ENCODE data around the gene FAM174C.
A peak's percentile ranks its signal among the peaks of the same experiment; 100 is the strongest.

FAM174C gene

DNA sequence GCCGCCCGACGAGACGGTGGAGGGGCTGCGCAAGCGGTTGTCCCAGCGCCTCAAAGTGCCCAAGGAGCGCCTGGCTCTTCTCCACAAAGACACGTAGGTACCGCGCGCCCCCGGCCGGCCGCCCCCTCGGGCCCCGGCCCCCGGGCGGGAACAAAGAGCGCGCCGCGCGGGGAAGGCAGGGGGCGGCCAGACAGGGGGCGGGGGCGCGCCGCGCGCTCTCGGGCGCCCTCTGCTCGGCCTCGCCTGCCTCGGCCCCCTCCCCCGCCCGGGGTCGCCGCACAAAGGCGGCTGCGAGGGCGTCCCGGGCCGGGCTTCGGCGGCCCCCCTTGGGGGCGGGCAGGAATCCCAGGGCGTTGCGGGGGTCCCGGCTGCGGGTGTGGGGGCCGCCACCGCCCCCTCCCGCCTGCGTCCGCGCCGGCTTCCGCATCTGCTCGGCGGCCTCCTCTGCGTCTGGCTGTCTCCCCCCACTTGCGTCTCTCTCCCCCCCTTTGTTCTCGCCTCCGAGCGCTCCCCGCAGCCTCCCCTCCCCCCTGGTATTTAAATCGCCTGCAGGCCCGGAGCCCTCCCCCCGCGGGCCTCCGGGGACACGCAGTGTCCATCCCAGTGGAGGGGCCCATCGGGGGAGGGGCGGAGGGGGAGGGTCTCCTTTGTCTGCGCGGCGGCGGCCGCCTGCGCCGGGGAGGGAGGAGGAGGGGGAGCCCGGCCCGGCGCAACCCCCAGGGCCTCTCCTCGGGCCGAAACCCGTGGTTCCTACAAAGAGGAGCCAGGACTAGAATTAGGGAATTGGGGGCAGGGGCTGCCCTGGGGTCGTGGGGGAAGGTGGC, 24.7 kb upstream of the FAM174C start:
- DNase-seq (ENCODE audit: low spot score), result no peak

GRCh38 chr19:1251330-1252220, 23.8 kb upstream of the FAM174C start:
- DNase-seq (ENCODE audit: low spot score), result no peak

DNA sequence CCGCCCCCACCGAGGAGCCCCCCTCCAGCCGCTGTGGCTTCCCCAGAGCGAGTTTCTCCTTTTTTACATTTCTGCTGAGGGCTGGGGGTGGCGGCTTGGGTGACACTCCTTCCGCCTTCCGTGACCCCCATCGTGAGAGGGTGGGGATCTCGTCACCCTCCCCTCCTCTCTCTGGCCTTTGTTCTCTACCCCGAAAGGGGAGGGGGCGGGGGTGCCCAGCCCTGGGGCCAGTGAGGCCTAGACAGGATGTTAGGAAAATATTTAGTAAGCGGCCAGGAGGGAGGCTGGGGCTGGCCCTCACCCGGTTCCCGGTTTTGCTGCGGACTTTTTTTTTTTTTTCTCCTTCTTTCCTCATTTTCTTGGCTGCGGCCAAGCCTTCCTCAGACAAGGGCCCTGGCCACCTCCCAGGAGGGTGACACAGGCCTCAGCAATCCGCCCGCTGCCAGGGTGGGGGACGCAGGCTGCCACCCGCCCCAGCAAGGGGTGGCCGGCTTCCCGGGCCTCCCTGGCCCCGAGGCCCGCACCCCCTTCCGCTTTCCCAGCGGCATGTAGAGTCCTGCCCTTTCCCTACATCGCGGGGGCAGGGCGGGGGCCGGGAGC, 23.0 kb upstream of the FAM174C start:
- DNase-seq (ENCODE audit: low spot score), result no peak

DNA sequence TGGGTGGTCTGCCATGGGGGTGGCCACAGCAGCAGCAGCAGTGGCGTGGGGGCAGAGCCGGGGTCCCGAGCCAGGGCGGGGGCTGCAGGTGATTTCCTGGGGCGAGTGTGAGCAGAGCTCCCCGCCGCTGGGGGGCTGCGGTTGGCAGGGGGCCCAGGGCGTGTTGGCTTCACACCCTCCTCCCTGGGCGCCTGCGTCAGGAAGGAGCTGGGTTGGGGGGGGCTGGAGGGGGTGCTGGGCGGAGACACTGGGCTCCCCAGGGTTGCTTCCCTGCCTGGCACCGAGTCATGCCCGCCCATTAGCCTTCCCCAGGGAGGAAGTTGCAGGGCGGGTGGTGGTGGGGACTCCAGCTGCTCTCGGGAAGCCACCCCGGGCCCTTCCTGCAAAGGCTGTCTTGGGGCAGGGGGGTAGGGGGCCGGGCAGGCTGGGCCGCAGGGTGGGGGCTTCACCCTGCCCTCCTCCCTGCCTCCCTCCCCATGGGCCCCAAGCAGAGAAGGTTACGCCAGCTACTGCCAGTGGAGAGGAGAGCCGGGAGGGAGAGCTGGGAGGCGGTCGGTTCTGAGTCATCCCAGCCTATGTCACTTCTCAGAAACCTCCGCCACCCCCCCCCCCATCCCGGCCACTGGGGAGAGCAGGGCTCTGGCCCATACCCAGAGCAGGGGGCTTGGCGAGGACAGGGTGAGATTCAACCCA, 22.4 kb upstream of the FAM174C start:
- DNase-seq (ENCODE audit: low spot score), result no peak

- no peak for DNase-seq (ENCODE audit: low spot score)
Measured at GRCh38 chr19:1253514-1254080, 21.7 kb upstream of the FAM174C start.

- DNase-seq (ENCODE audit: low spot score), result no peak
Measured at GRCh38 chr19:1254081-1254527, 21.2 kb upstream of the FAM174C start.

GRCh38 chr19:1254530-1255185, 20.7 kb upstream of the FAM174C start:
- no peak for DNase-seq (ENCODE audit: low spot score)

GRCh38 chr19:1255186-1256161, 19.9 kb upstream of the FAM174C start:
- DNase-seq (ENCODE audit: low spot score), result no peak

GRCh38 chr19:1256646-1257474, 18.5 kb upstream of the FAM174C start:
- no peak for DNase-seq (ENCODE audit: low spot score)

GRCh38 chr19:1257475-1258162, 17.7 kb upstream of the FAM174C start:
- no peak for DNase-seq (ENCODE audit: low spot score)

DNA sequence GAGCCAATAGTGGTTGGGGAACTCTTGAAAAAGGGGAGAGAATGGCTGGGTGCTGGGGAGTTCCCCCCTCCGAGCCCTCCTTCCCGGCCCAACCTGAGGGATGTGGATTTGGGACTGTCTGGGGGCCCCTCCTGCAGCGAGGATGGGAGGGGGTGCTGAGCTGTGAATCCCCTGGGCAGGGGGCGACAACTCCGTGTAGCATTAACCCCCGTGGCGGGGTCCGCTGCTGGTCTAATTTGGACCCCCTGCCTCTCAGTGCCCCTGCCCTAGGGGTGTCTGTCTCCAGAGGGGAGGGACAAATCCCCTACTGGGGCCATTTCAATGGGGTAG, 17.2 kb upstream of the FAM174C start:
- DNase-seq (ENCODE audit: low spot score), result no peak

DNA sequence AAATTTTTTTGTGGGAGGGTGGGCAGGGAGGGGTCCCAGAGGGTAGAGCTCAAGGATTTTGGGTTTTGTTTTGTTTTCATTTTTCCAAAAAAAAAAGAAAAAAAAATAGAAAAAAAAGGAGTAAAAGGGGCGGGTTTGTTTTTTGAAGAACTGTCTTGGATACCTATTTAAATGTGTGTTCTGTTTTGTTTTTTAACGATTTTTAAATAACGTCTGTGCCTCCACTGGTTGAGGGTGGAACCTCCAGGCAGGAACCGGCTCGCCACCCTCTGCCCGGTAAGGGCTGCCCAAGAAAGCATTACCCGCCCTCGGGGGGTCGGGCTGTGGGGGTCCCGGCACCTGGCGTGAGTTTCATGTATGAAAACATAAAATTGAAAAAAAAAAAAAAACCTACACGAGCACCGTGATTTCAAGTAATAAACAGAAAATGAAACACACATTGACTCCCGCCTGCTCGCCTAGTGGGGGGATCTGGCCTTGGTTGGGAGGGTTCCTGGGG, 16.6 kb upstream of the FAM174C start:
- DNase-seq (ENCODE audit: low spot score), result no peak

DNA sequence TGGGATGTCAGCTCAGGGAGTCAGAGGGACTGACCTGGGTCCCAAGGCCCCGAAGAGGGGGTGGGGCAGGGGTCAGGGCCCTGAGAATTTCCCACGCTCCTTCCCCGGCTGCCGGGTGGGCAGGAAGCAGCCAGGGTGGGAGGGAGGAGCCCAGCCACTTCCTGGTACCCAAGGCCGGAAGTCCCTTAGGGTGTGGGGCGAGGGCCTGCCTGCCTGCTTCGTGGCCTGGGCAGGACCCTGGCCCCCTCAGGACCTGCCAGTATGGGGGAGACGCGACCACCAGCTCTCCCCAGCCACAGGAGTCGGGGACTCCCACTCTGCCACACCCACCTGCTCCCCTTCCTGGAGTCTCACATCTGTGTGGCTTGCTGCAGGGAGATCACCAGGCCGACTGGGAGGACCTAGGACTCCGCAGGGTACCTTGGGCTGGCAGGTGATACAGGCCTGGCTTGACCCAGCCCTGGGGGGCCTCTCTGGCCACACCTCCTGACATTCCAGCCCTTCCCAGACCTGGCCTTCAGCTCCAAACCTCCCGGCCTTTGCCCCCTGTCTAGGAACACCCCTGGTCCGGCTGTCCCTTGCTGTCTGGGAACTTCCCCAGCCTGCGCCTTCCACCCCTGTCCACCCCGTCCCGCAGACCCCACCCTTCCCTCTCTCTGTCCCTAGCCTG, 16.0 kb upstream of the FAM174C start:
- no peak for DNase-seq (ENCODE audit: low spot score)

- DNase-seq (ENCODE audit: low spot score), result no peak
Measured at GRCh38 chr19:1259876-1260748, 15.2 kb upstream of the FAM174C start.

DNA sequence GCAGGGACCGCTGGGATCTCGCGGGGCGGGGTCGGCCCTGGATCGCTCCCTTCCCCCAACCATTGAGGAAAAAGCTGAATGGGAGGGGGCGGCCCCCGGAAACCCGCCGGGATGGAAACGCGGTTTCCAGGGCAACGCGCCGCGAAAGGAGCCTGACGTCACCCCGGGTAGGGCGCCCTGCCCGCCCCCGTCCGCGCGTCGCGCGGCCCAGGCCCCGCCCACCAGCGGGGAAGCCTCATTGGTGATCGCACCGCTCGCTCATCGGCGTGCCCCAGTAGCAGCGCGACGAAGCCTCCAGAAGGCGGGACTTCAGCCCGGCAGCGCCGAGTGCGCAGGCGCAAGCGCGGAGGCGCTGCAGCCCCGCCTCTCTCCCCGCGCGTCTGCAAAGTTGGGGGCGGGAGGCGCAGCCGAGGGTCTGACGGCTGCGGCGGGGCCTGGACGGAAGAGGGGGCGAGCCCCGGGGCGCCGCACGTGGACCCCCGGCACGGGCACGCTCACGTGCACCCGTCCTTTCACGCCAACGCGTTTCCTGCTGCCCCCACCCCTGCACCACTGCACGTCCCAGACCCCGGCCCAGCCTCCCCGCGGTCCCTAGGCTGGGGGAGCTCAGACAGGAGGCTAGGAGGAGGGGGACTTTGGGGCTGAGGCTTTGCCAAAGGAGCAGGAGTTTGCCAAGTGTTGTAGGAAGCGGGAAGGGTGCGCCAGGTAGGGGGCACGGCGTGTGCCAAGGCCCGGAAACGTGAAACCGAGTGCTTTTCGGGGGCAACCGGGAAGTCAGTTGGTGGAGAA, 14.4 kb upstream of the FAM174C start:
- peak; percentile 98 for DNase-seq (ENCODE audit: low spot score)

DNA sequence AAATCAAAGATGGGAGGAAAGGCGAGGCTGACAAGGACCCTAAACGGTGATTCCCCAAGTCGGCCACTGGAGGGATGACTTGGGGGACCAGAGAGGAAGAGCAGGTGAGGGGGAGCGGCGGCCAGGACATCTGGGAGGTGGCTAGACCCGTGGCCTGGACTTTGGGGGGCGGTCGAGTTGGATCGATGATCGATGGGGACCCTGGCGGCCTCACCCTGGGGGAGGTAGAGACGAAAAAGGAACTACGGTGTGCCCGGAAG, 13.9 kb upstream of the FAM174C start:
- DNase-seq (ENCODE audit: low spot score), result no peak

Data from COLO829 (cell line).